Measurements from ENCODE around the gene ADAMTS15.
"Not testable (repeated sequence)": the region's sequence is repeated elsewhere in the genome, so short reads cannot be mapped to it uniquely, and the experiment has no call there.

Gene ADAMTS15

GRCh38 chr11:130433357-130433756 lies 15.1 kb upstream of the ADAMTS15 start:
- no peak overlapping the region for H3K4me3 ChIP-seq (ENCODE audit: low read depth in 1 of 2, low read length in 1 of 2)
- no peak for TF ChIP-seq CTCF (IDR thresholded peaks at IDR 0.05)

GRCh38 chr11:130434521-130435223 lies 13.8 kb upstream of the ADAMTS15 start:
- TF ChIP-seq CTCF (IDR thresholded peaks at IDR 0.05), result peak; percentile 75
- H3K4me1 ChIP-seq (ENCODE audit: control insufficient read depth in 1 of 2, insufficient read depth in 1 of 2, low read depth in 1 of 2, low read length in 1 of 2), result peaks cover 9 to 12% of the 10 kb centered on the region in 2 experiments
- H3K27me3 ChIP-seq, result peaks cover 69% of the 10 kb centered on the region
- no peaks in the 10 kb centered on the region for H3K36me3 ChIP-seq
- peak overlapping the region; percentile 57 to 67 for H3K4me3 ChIP-seq (ENCODE audit: low read depth in 1 of 2, low read length in 1 of 2)
- H3K27ac ChIP-seq, result no peak overlapping the region
- no peaks in the 10 kb centered on the region for H3K9me3 ChIP-seq

More at GRCh38 chr11:130433357-130433756, 15.1 kb upstream of the ADAMTS15 start:
- peaks cover 82% of the 10 kb centered on the region for H3K27me3 ChIP-seq
- H3K4me1 ChIP-seq (ENCODE audit: control insufficient read depth in 1 of 2, insufficient read depth in 1 of 2, low read depth in 1 of 2, low read length in 1 of 2), result peaks cover 4 to 5% of the 10 kb centered on the region in 2 experiments
- H3K9me3 ChIP-seq, result no peaks in the 10 kb centered on the region
- H3K36me3 ChIP-seq, result no peaks in the 10 kb centered on the region
- no peak overlapping the region for H3K27ac ChIP-seq

- H3K4me3 ChIP-seq (ENCODE audit: low read depth in 1 of 2, low read length in 1 of 2), result no peak overlapping the region
- no peak overlapping the region for H3K27ac ChIP-seq
- peaks cover 59% of the 10 kb centered on the region for H3K27me3 ChIP-seq
- no peaks in the 10 kb centered on the region for H3K9me3 ChIP-seq
- H3K36me3 ChIP-seq, result no peaks in the 10 kb centered on the region
- H3K4me1 ChIP-seq (ENCODE audit: control insufficient read depth in 1 of 2, insufficient read depth in 1 of 2, low read depth in 1 of 2, low read length in 1 of 2), result peaks cover 9 to 12% of the 10 kb centered on the region in 2 experiments
- no peak for TF ChIP-seq CTCF (IDR thresholded peaks at IDR 0.05)
These were observed 12.8 kb upstream of the ADAMTS15 start for GRCh38 chr11:130435671-130436070.

DNA sequence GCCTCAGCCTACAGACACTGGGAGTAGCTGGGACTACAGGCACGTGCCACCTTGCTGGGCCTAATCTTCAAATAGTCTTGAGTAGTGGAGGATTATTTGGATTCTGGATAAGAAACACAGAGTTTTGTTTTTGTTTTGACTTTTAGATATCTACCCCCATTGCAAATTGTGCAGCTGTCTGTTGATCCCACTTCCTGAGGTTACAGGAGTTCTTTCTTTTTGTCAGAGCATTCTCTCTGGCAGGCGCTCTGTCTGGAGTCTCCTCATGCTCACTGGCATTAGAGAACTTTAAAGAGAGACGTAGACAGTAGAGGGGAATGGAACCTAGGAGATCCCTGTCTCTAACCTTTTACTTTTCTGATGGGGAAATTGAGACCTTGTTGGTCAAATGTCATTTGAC lies 12.3 kb upstream of the ADAMTS15 start:
- H3K27me3 ChIP-seq, result peaks cover 54% of the 10 kb centered on the region
- H3K4me1 ChIP-seq (ENCODE audit: control insufficient read depth in 1 of 2, insufficient read depth in 1 of 2, low read depth in 1 of 2, low read length in 1 of 2), result peaks cover 9 to 12% of the 10 kb centered on the region in 2 experiments
- H3K36me3 ChIP-seq, result no peaks in the 10 kb centered on the region
- H3K27ac ChIP-seq, result no peak overlapping the region
- H3K9me3 ChIP-seq, result no peaks in the 10 kb centered on the region
- no peak overlapping the region for H3K4me3 ChIP-seq (ENCODE audit: low read depth in 1 of 2, low read length in 1 of 2)
- TF ChIP-seq CTCF (IDR thresholded peaks at IDR 0.05), result no peak

GRCh38 chr11:130437848-130438247 lies 10.6 kb upstream of the ADAMTS15 start:
- no peak for TF ChIP-seq CTCF (IDR thresholded peaks at IDR 0.05)
- H3K27me3 ChIP-seq, result peaks cover 41% of the 10 kb centered on the region
- H3K9me3 ChIP-seq, result no peaks in the 10 kb centered on the region
- H3K27ac ChIP-seq, result no peak overlapping the region
- H3K4me3 ChIP-seq (ENCODE audit: low read depth in 1 of 2, low read length in 1 of 2), result no peak overlapping the region
- peaks cover 9 to 12% of the 10 kb centered on the region in 2 experiments for H3K4me1 ChIP-seq (ENCODE audit: control insufficient read depth in 1 of 2, insufficient read depth in 1 of 2, low read depth in 1 of 2, low read length in 1 of 2)
- no peaks in the 10 kb centered on the region for H3K36me3 ChIP-seq

DNA sequence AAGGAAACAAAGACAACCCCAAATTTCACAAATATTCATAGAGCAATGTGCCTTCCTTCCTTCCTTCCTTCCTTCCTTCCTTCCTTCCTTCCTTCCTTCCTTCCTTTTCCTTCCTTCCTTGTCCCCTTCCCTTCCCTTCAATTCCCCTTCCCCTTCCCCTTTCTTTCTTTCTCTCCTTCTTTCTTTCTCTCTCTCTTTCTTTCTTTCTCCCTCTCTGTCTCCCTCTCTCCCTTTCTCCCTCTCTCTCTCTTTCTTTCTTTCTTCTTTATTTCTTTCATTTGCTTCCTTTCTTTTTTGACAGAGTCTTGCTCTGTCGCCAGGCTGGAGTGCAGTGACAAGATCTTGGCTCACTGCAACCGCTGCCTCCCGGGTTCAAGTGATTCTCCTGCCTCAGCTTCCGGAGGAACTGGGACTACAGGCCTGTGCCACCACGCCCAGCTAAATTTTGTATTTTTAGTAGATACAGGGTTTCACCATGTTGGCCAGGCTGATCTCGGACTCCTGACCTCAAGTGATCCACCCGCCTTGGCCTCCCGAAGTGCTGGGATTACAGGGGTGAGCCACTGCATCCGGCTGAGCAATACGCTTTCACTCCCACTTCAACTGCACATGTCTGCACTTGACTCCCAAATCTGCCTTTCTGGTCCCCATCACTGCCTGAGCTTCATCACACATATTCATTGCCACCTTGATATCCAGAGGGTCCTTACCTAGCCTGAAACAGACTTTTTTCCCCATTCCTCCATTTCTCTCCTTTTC lies 9.9 kb upstream of the ADAMTS15 start:
- not testable (repeated sequence) for H3K9me3 ChIP-seq; H3K4me3 ChIP-seq (ENCODE audit: low read depth in 1 of 2, low read length in 1 of 2); H3K27ac ChIP-seq; H3K36me3 ChIP-seq
- Histone ChIP-seq H3K27me3 (peaks cover 34% of the 10 kb centered on the region), H3K4me1 (ENCODE audit: control insufficient read depth in 1 of 2, insufficient read depth in 1 of 2, low read depth in 1 of 2, low read length in 1 of 2) (peaks cover 9 to 12% of the 10 kb centered on the region in 2 experiments)

Measured in neutrophil (primary cell).